Fibroblast of lung (primary cell): Measurements from ENCODE around the gene VGLL1. TPM values are rescaled to one million over a fixed set of nuclear protein-coding genes. Genes with fewer than 3 reads are reported as not detected.

ENCODE experiments used
- DNase-seq, 2 donors: peaks; one replicate each; pipeline versions ENCODE4 v3.0.0 to v3.0.0-alpha.2; 2010; ENCODE audit warnings: low read depth in 2 of 2
- H2AFZ ChIP-seq: 2 replicates; pipeline ENCODE4 v1.5.1; 2012; ENCODE audit warnings: low read length, control low read depth, inconsistent platforms
- H3K27ac ChIP-seq: 2 replicates; pipeline ENCODE4 v1.5.1; 2011; ENCODE audit warnings: low read length, control low read depth; ENCODE audit not compliant: insufficient read depth
- H3K27me3 ChIP-seq: 2 replicates; pipeline ENCODE4 v1.5.1; 2011; ENCODE audit warnings: mild to moderate bottlenecking, low read length; ENCODE audit not compliant: control insufficient read depth, insufficient read depth
- H3K36me3 ChIP-seq: 2 replicates; pipeline ENCODE4 v1.5.1; 2011; ENCODE audit warnings: low read length; ENCODE audit not compliant: control insufficient read depth, insufficient read depth
- H3K4me1 ChIP-seq: 2 replicates; pipeline ENCODE4 v1.5.1; 2011; ENCODE audit warnings: low read length; ENCODE audit not compliant: control insufficient read depth, insufficient read depth; ENCODE audit errors: extremely low read depth
- H3K4me2 ChIP-seq: 2 replicates; pipeline ENCODE4 v1.5.1; 2011; ENCODE audit warnings: low read length, control low read depth; ENCODE audit not compliant: insufficient read depth; ENCODE audit errors: extremely low read depth
- H3K4me3 ChIP-seq, 4 experiments: fragments of 200-600 bp in 1 of 4; sonication (generic) in 1 of 4; replicated peaks in 1 of 4; 2 replicates each; pipeline ENCODE4 v1.5.1; 2011 to 2016; ENCODE audit warnings: low read length in 4 of 4, low read depth in 3 of 4, mild to moderate bottlenecking in 3 of 4, control low read depth in 2 of 4, inconsistent platforms in 1 of 4, mixed read lengths in 1 of 4; ENCODE audit not compliant: insufficient read depth in 1 of 4; ENCODE audit errors: control extremely low read depth in 1 of 4
- H3K79me2 ChIP-seq: 2 replicates; pipeline ENCODE4 v1.5.1; 2012; ENCODE audit warnings: mild to moderate bottlenecking, low read length, inconsistent platforms; ENCODE audit not compliant: control insufficient read depth, insufficient read depth
- H3K9ac ChIP-seq: 2 replicates; pipeline ENCODE4 v1.5.1; 2011; ENCODE audit warnings: mild to moderate bottlenecking, low read length, control low read depth; ENCODE audit not compliant: insufficient read depth
- H3K9me3 ChIP-seq: 2 replicates; pipeline ENCODE4 v1.5.1; 2012; ENCODE audit warnings: low read depth, low read length; ENCODE audit not compliant: control insufficient read depth, insufficient read depth
- H4K20me1 ChIP-seq: 2 replicates; pipeline ENCODE4 v1.5.1; 2011; ENCODE audit warnings: low read length; ENCODE audit not compliant: control insufficient read depth, insufficient read depth; ENCODE audit errors: extremely low read depth
- EZH2 ChIP-seq: IDR thresholded peaks from 2 replicates; pipeline ENCODE4 v1.5.1; 2012; ENCODE audit warnings: low read length, control low read depth, mild to moderate bottlenecking; ENCODE audit errors: missing control alignments
- polyA plus RNA-seq, 2 donors: library from polyadenylated mRNA; depleted of rRNA in 1 of 2; stranded (reverse) in 1 of 2; unstranded in 1 of 2; fragments of >200 nt; gene quantifications; 2 replicates each; pipeline ENCODE4 v1.2.1, GENCODE V29; 2011 to 2012; ENCODE audit warnings: missing spikeins in 1 of 2
- total RNA-seq: library from RNA; depleted of rRNA; stranded (reverse); fragments of >200 nt; gene quantifications from 2 replicates; pipeline ENCODE4 v1.2.1, GENCODE V29; 2014
- TF ChIP-seq, protein P1 (sequence below), 2 donors: IDR thresholded peaks in 1 of 2; conservative IDR thresholded peaks in 1 of 2; 1 replicate in 1 of 2; 2 replicates in 1 of 2; pipeline ENCODE4 v1.5.1; 2011 to 2012; ENCODE audit warnings: low read length in 2 of 2, control low read depth in 1 of 2, inconsistent platforms in 1 of 2, low read depth in 1 of 2, mild to moderate bottlenecking in 1 of 2

The VGLL1 gene
- total and polyA plus RNA-seq, 2 donors (not counting 1 experiment from before 2014, with no cell fraction given): not detected

DNA sequence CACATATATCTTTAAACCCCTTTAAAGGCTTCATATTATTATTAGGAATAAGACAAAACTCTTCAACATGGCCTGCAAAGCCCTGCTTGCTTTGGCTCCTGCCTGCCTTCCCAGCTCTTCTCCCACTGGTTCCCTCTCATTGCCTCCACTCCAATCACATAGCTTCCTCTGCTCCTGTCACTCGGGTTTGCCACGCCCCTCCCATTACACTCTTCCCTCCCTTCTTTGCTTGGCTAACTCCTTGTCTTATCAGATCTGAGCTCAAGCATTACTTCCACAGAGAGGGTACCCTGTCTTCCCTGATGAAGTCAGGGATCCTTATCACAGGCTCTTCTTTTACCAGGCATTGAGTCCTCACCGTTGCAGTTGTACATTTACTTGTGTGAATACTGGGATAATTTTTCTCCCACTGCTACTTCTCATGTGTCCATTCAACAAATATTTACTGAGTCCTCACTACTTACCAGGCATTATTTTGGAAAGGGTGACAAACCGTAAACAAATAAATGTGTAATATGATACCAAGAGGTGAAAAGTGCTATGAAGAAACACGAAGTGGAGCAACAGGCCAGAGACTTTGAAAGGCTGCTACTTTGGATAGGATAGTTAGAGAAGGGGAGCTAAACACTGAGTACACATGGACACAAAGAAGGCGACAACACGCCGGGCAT lies 3.2 kb upstream of the VGLL1 start:
- H3K27me3 ChIP-seq: no peaks in the 10 kb centered on the region
- H3K27ac ChIP-seq: no peak overlapping the region
- DNase-seq: no peak
- no peaks in the 10 kb centered on the region for H3K4me1 ChIP-seq
- no peak for TF ChIP-seq EZH2
- TF ChIP-seq, protein P1, sequence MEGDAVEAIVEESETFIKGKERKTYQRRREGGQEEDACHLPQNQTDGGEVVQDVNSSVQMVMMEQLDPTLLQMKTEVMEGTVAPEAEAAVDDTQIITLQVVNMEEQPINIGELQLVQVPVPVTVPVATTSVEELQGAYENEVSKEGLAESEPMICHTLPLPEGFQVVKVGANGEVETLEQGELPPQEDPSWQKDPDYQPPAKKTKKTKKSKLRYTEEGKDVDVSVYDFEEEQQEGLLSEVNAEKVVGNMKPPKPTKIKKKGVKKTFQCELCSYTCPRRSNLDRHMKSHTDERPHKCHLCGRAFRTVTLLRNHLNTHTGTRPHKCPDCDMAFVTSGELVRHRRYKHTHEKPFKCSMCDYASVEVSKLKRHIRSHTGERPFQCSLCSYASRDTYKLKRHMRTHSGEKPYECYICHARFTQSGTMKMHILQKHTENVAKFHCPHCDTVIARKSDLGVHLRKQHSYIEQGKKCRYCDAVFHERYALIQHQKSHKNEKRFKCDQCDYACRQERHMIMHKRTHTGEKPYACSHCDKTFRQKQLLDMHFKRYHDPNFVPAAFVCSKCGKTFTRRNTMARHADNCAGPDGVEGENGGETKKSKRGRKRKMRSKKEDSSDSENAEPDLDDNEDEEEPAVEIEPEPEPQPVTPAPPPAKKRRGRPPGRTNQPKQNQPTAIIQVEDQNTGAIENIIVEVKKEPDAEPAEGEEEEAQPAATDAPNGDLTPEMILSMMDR (conservative IDR thresholded peaks at IDR 0.05 in 1 of 2, IDR thresholded peaks at IDR 0.05 in 1 of 2; ENCODE audit: low read depth in 1 of 2, low read length in 2 of 2): no peak
- no peaks in the 10 kb centered on the region for H3K79me2 ChIP-seq
- H3K9me3 ChIP-seq: no peaks in the 10 kb centered on the region
- no peak overlapping the region for H3K4me3 ChIP-seq
- H3K4me2 ChIP-seq: no peak overlapping the region
- H2AFZ ChIP-seq: no peak overlapping the region
- no peaks in the 10 kb centered on the region for H3K36me3 ChIP-seq
- no peak overlapping the region for H3K9ac ChIP-seq
- H4K20me1 ChIP-seq: no peaks in the 10 kb centered on the region

DNA sequence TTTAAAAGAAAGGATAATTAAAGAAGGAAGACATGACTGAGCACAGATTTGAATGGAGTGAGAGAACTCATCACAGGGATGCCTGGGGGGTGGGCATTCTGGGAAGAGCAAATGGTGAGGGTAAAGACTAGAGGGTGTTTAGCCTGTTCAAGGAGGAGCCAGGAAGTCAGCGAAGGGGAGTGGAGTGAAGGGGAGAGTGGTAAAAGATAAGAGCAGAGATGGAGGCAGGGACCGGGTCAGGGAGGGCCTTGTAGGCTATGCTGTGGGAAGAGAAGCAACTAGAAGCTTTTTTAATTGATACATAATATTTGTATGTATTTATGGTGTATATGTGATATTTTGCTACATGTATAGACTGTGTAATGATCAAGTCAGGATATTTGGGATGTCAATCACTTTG lies 2.2 kb upstream of the VGLL1 start:
- H4K20me1 ChIP-seq: no peaks in the 10 kb centered on the region
- no peaks in the 10 kb centered on the region for H3K79me2 ChIP-seq
- H3K27ac ChIP-seq: no peak overlapping the region
- no peaks in the 10 kb centered on the region for H3K4me1 ChIP-seq
- no peak for TF ChIP-seq EZH2
- TF ChIP-seq, protein P1 (conservative IDR thresholded peaks at IDR 0.05 in 1 of 2, IDR thresholded peaks at IDR 0.05 in 1 of 2; ENCODE audit: low read depth in 1 of 2, low read length in 2 of 2): no peak
- no peak overlapping the region for H3K4me2 ChIP-seq
- no peak for DNase-seq
- H3K27me3 ChIP-seq: no peaks in the 10 kb centered on the region
- no peak overlapping the region for H3K4me3 ChIP-seq
- no peaks in the 10 kb centered on the region for H3K36me3 ChIP-seq
- no peaks in the 10 kb centered on the region for H3K9me3 ChIP-seq
- H2AFZ ChIP-seq: no peak overlapping the region
- H3K9ac ChIP-seq: no peak overlapping the region

DNA sequence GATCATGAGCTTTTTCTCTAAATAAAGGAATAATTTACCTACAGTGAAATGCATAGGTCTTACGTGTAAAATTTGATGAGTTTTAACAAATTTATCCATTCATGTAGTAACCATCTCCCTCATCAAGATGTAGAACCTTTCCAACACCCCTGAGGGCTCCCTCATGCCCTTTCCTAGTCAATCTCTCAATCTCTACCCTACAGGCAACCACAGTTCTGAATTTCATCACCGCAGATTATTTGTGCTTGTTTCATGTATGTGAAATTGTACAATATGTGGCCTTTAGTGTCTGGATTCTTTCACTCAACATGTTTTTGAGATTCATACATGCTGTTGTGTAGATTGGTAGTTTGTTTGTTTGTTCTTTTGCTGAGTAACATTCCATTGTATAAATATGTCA lies 2.1 kb downstream of the VGLL1 start:
- Histone ChIP-seq H2AFZ (no peak overlapping the region), H3K9ac (no peak overlapping the region), H3K4me1 (no peaks in the 10 kb centered on the region), H3K9me3 (no peaks in the 10 kb centered on the region), H3K4me2 (no peak overlapping the region), H3K79me2 (no peaks in the 10 kb centered on the region), H3K36me3 (no peaks in the 10 kb centered on the region), H3K27me3 (no peaks in the 10 kb centered on the region), H4K20me1 (no peaks in the 10 kb centered on the region), H3K27ac (no peak overlapping the region), H3K4me3 (no peak overlapping the region)
- DNase-seq: no peak
- TF ChIP-seq, protein P1 (conservative IDR thresholded peaks at IDR 0.05 in 1 of 2, IDR thresholded peaks at IDR 0.05 in 1 of 2; ENCODE audit: low read depth in 1 of 2, low read length in 2 of 2): no peak
- no peak for TF ChIP-seq EZH2
